ENCODE results near the gene AP2A1.

The AP2A1 gene

GRCh38 chr19:49853852-49854377 lies 87.1 kb downstream of the AP2A1 start:
- no peak overlapping the region for H3K4me3 ChIP-seq (replicated peaks; ENCODE audit: low read depth, low read length)
- TF ChIP-seq CTCF (IDR thresholded peaks at IDR 0.05; ENCODE audit: low read length, missing control alignments) = no peak
- no peak for DNase-seq (ENCODE audit: low read depth)

GRCh38 chr19:49854378-49855263 lies 87.8 kb downstream of the AP2A1 start:
- no peak overlapping the region for H3K4me3 ChIP-seq (replicated peaks; ENCODE audit: low read depth, low read length)
- TF ChIP-seq CTCF (IDR thresholded peaks at IDR 0.05; ENCODE audit: low read length, missing control alignments) = no peak

GRCh38 chr19:49855277-49855675 lies 88.5 kb downstream of the AP2A1 start:
- no peak overlapping the region for H3K4me3 ChIP-seq (replicated peaks; ENCODE audit: low read depth, low read length)
- no peak for TF ChIP-seq CTCF (IDR thresholded peaks at IDR 0.05; ENCODE audit: low read length, missing control alignments)
- DNase-seq (ENCODE audit: low read depth) = no peak

More at GRCh38 chr19:49854378-49855263, 87.8 kb downstream of the AP2A1 start:
- DNase-seq (ENCODE audit: low read depth) = no peak

- no peak overlapping the region for H3K4me3 ChIP-seq (replicated peaks; ENCODE audit: low read depth, low read length)
- no peak for DNase-seq (ENCODE audit: low read depth)
- TF ChIP-seq CTCF (IDR thresholded peaks at IDR 0.05; ENCODE audit: low read length, missing control alignments) = no peak
Measured at GRCh38 chr19:49855676-49856573, 89.1 kb downstream of the AP2A1 start.

- H3K4me3 ChIP-seq (replicated peaks; ENCODE audit: low read depth, low read length) = no peak overlapping the region
- no peak for TF ChIP-seq CTCF (IDR thresholded peaks at IDR 0.05; ENCODE audit: low read length, missing control alignments)
- DNase-seq (ENCODE audit: low read depth) = no peak
Measured at GRCh38 chr19:49856574-49857021, 89.8 kb downstream of the AP2A1 start.

All from fibroblast of pulmonary artery (primary cell).